Lower leg skin (tissue), 4 donors: ENCODE results near the gene BTBD17. TPM values are rescaled to one million over a fixed set of nuclear protein-coding genes. Genes with fewer than 3 reads are reported as not detected.

Experiments
- DNase-seq, 2 donors: peaks; one replicate each; pipeline ENCODE4 v3.0.0-alpha.2; 2019; ENCODE audit warnings: low spot score in 2 of 2
- H3K4me3 ChIP-seq: fragments of 200-600 bp; sonication (generic); 2 replicates; pipeline ENCODE4 v1.5.1; 2017; ENCODE audit warnings: mild to moderate bottlenecking, low read depth; ENCODE audit not compliant: poor library complexity, severe bottlenecking
- POLR2A ChIP-seq, 2 donors: fragments of 450-650 bp; IDR thresholded peaks; one replicate each; pipeline ENCODE4 v1.6.1; 2016 to 2017; ENCODE audit warnings: antibody characterized with exemption in 2 of 2, mild to moderate bottlenecking in 1 of 2, moderate library complexity in 1 of 2
- WGBS, 2 donors: methylation state at CpG; one replicate each; pipeline ENCODE4 v1.1.5; 2018; 5-methylcytosine and 5-hydroxymethylcytosine counted together
- intact Hi-C: fragments of 100-400 bp; cut with DNase I; formaldehyde crosslinking; loops from one replicate; pipeline ENCODE4 v1.15.0; 2023; ENCODE audit warnings: low total_unique reads
- total RNA-seq, 4 donors: library from RNA; depleted of rRNA; stranded (reverse); fragments of >200 nt; gene quantifications; one replicate each; pipeline ENCODE4 v1.1.0, GENCODE V29; 2016
- TF ChIP-seq, protein P1 (sequence below), 3 donors: fragments of 450-650 bp; IDR thresholded peaks; one replicate each; pipeline ENCODE4 v1.5.1; 2016; ENCODE audit warnings: antibody characterized with exemption in 3 of 3, mild to moderate bottlenecking in 3 of 3, moderate library complexity in 2 of 3

The BTBD17 gene
- total RNA-seq, 4 donors from 2014 or later = 0.22 TPM; not detected in 3

DNA sequence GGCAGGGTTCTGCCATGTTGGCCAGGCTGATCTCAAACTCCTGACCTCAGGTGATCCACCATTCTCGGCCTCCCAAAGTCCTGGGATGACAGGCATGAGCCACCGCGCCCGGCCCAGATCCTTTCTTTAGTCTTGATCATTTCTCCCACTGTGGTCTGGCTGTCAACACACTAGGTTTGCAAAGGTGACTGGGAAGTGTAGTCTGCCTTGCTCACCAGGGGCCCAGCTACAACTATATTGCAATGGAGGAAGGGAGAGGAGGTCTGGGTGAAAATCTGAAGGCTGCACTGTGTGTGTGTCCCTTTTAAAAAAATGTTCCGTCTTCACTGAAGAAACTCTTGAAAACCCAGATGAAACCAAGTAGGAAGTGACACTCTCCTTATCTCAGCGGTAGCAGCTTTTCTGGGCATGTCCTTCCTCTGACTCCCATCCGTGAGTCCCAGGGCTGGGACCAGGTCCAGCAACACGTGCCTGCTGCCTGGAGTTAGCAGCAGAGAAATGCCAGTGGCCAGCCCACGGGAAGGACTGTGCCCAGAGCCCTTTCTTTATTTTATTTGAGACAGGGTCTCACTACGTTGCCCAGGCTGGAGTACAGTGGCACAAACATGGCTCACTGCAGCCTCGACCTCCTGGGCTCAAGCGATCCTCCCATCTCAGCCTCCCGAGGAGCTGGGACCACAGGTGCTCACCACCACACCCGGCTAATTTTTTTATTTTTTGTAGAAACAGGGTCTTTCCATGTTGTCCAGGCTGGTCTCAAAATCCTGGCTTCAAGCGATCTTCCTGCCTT, 53.5 kb downstream of the BTBD17 start:
- DNase-seq = no peak
- TF ChIP-seq, protein P1, sequence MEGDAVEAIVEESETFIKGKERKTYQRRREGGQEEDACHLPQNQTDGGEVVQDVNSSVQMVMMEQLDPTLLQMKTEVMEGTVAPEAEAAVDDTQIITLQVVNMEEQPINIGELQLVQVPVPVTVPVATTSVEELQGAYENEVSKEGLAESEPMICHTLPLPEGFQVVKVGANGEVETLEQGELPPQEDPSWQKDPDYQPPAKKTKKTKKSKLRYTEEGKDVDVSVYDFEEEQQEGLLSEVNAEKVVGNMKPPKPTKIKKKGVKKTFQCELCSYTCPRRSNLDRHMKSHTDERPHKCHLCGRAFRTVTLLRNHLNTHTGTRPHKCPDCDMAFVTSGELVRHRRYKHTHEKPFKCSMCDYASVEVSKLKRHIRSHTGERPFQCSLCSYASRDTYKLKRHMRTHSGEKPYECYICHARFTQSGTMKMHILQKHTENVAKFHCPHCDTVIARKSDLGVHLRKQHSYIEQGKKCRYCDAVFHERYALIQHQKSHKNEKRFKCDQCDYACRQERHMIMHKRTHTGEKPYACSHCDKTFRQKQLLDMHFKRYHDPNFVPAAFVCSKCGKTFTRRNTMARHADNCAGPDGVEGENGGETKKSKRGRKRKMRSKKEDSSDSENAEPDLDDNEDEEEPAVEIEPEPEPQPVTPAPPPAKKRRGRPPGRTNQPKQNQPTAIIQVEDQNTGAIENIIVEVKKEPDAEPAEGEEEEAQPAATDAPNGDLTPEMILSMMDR (IDR thresholded peaks at IDR 0.05) = no peak
- no peak for TF ChIP-seq POLR2A (IDR thresholded peaks at IDR 0.05)
- 68 to 78% methylated on average over 15 of the region's 15 CpGs for WGBS, 2 donors
- intact Hi-C loops = loop anchor here (5.0 kb wide), 1 partner anchor 49 kb away; no protein-coding TSS in a partner anchor
- H3K4me3 ChIP-seq = no peak overlapping the region

Other genes with a start within 250 kb of the BTBD17 start
- gene RPL38, start 158.2 kb downstream of the BTBD17 start, total RNA-seq = 1,000 to 10,000 TPM in 2 of 4 donors, 100 to 1,000 TPM in 2; 618 to 1,333 (median 950) TPM
- 10 to 100 TPM in 2 of 4 donors, 1 to 10 TPM in 2; 4.3 to 12.7 (median 8.6) TPM for gene TTYH2, start 148.3 kb downstream of the BTBD17 start, total RNA-seq
- under 1 TPM in 1 of 4 donors, not detected in 3; 0.57 TPM for gene DNAI2, start 87.6 kb downstream of the BTBD17 start, total RNA-seq
- under 1 TPM in 3 of 4 donors, not detected in 1; 0.65 to 0.91 (median 0.68) TPM for gene KIF19, start 35.6 kb downstream of the BTBD17 start, total RNA-seq
- not detected for gene GPR142, start 5.6 kb upstream of the BTBD17 start, total RNA-seq
- 100 to 1,000 TPM in 2 of 4 donors, 10 to 100 TPM in 2; 80.3 to 147 (median 99.1) TPM for gene GPRC5C, start 70.2 kb upstream of the BTBD17 start, total RNA-seq
- gene CD300A, start 104.8 kb upstream of the BTBD17 start, total RNA-seq = 10 to 100 TPM in 2 of 4 donors, 1 to 10 TPM in 2; 5.5 to 13.0 (median 8.7) TPM
- gene CD300LB, start 169.6 kb upstream of the BTBD17 start, total RNA-seq = 1 to 10 TPM in 1 of 4 donors, under 1 TPM in 2, not detected in 1; 0.12 to 1.3 (median 0.55) TPM
- gene CD300C, start 184.2 kb upstream of the BTBD17 start, total RNA-seq = 1 to 10 TPM in 2 of 4 donors, under 1 TPM in 2; 0.15 to 1.5 (median 0.75) TPM
- not detected for gene CD300H, start 205.6 kb upstream of the BTBD17 start, total RNA-seq
- gene CD300LD, start 230.4 kb upstream of the BTBD17 start, total RNA-seq = not detected